Keratinocyte (primary cell): ENCODE data around the gene C2CD2L. TPM values are rescaled to one million over a fixed set of nuclear protein-coding genes. Genes with fewer than 3 reads are reported as not detected.

Experiments
- DNase-seq: peaks from one replicate; pipeline ENCODE4 v3.0.0-alpha.2; 2011; ENCODE audit warnings: low read depth, missing footprints, low spot score
- FAIRE-seq: peaks from 2 replicates; lab custom pipeline; 2011; peaks lifted over from hg19 to GRCh38; lab: Jason Lieb, UNC
- H2AFZ ChIP-seq: 2 replicates; pipeline ENCODE4 v1.6.0; 2012; ENCODE audit warnings: low read length, control low read depth, inconsistent platforms; ENCODE audit not compliant: control insufficient read depth
- H3K27ac ChIP-seq: 2 replicates; pipeline ENCODE4 v1.5.1; 2011; ENCODE audit warnings: low read length; ENCODE audit not compliant: control insufficient read depth, insufficient read depth
- H3K27me3 ChIP-seq: 3 replicates; pipeline ENCODE4 v1.6.0; 2011; ENCODE audit warnings: low read length; ENCODE audit not compliant: control insufficient read depth, insufficient read depth; ENCODE audit errors: extremely low read depth
- H3K36me3 ChIP-seq, 2 experiments: 2 replicates in 1 of 2; 3 replicates in 1 of 2; pipeline ENCODE4 v1.5.1; 2011; ENCODE audit warnings: low read length in 2 of 2, mild to moderate bottlenecking in 1 of 2; ENCODE audit not compliant: control insufficient read depth in 2 of 2, insufficient read depth in 2 of 2; ENCODE audit errors: extremely low read depth in 1 of 2
- H3K4me1 ChIP-seq: 3 replicates; pipeline ENCODE4 v1.5.1; 2011; ENCODE audit warnings: low read length; ENCODE audit not compliant: control insufficient read depth, insufficient read depth; ENCODE audit errors: extremely low read depth
- H3K4me2 ChIP-seq: 3 replicates; pipeline ENCODE4 v1.6.0; 2011; ENCODE audit warnings: low read depth, low read length; ENCODE audit not compliant: control insufficient read depth, insufficient read depth; ENCODE audit errors: extremely low read depth
- H3K4me3 ChIP-seq, 3 experiments: fragments of 200-600 bp in 1 of 3; sonication (generic) in 1 of 3; 2 replicates in 2 of 3; 3 replicates in 1 of 3; pipeline ENCODE4 v1.5.1; 2011 to 2016; ENCODE audit warnings: low read length in 3 of 3, mild to moderate bottlenecking in 3 of 3, control low read depth in 2 of 3, inconsistent platforms in 1 of 3, low read depth in 1 of 3, mixed read lengths in 1 of 3, mixed run types in 1 of 3, moderate library complexity in 1 of 3; ENCODE audit not compliant: control insufficient read depth in 2 of 3, insufficient read depth in 2 of 3; ENCODE audit errors: extremely low read depth in 1 of 3
- H3K79me2 ChIP-seq: 2 replicates; pipeline ENCODE4 v1.6.0; 2012; ENCODE audit warnings: low read length; ENCODE audit not compliant: control insufficient read depth, insufficient read depth
- H3K9ac ChIP-seq: 3 replicates; pipeline ENCODE4 v1.6.0; 2011; ENCODE audit warnings: low read length; ENCODE audit not compliant: control insufficient read depth, insufficient read depth; ENCODE audit errors: extremely low read depth
- H3K9me1 ChIP-seq: 3 replicates; pipeline ENCODE4 v1.6.0; 2011; ENCODE audit warnings: low read length; ENCODE audit not compliant: control insufficient read depth, insufficient read depth; ENCODE audit errors: extremely low read depth
- H3K9me3 ChIP-seq: 2 replicates; pipeline ENCODE4 v1.5.1; 2012; ENCODE audit warnings: low read depth, low read length; ENCODE audit not compliant: control insufficient read depth
- H4K20me1 ChIP-seq: 3 replicates; pipeline ENCODE4 v1.6.0; 2011; ENCODE audit warnings: low read length; ENCODE audit not compliant: control insufficient read depth, insufficient read depth; ENCODE audit errors: extremely low read depth
- CTCF ChIP-seq, 3 experiments: IDR thresholded peaks in 1 of 3; conservative IDR thresholded peaks in 1 of 3; optimal IDR thresholded peaks in 1 of 3; 2 replicates in 2 of 3; 3 replicates in 1 of 3; pipeline versions ENCODE3 to v1.5.1; 2011; ENCODE audit warnings: low read length in 3 of 3, mild to moderate bottlenecking in 3 of 3, moderate library complexity in 2 of 3, control low read depth in 1 of 3, inconsistent platforms in 1 of 3; ENCODE audit not compliant: insufficient read depth in 2 of 3; ENCODE audit errors: extremely low read depth in 1 of 3
- EZH2 ChIP-seq: IDR thresholded peaks from one replicate; pipeline ENCODE4 v1.6.1; 2012; ENCODE audit warnings: inconsistent platforms, mild to moderate bottlenecking, low read length, moderate library complexity
- dilution Hi-C: fragments of 300-500 bp; cut with MboI; formaldehyde crosslinking; loops from one replicate; pipeline ENCODE4 v1.7.0; 2020; ENCODE audit warnings: low sequenced_read_pairs; ENCODE audit not compliant: extremely low pct_ligation_motif_present
- polyA plus RNA-seq, 5 experiments: library from polyadenylated mRNA; depleted of rRNA in 3 of 5; stranded (reverse) in 3 of 5; stranded (forward) in 1 of 5; unstranded in 1 of 5; fragments of >200 nt; gene quantifications; 1 replicate in 1 of 5; 2 replicates in 3 of 5; 3 replicates in 1 of 5; pipeline versions ENCODE4 v1.2.1 to v1.2.3, GENCODE V29; 2011 to 2012; ENCODE audit warnings: missing spikeins in 2 of 5, low read depth in 1 of 5, low replicate concordance in 1 of 5

The C2CD2L gene
- polyA plus RNA-seq, 1 donor (not counting 4 experiments of a cell fraction or from before 2014, with no cell fraction given), result 2.9 TPM

GRCh38 chr11:119099711-119100110, 7.4 kb upstream of the C2CD2L start:
- H3K9me3 ChIP-seq, result no peaks in the 10 kb centered on the region
- no peak for FAIRE-seq
- TF ChIP-seq EZH2, result no peak
- TF ChIP-seq CTCF (optimal IDR thresholded peaks at IDR 0.05 in 1 of 3, IDR thresholded peaks at IDR 0.05 in 1 of 3, conservative IDR thresholded peaks at IDR 0.05 in 1 of 3; ENCODE audit: extremely low read depth in 1 of 3, insufficient read depth in 2 of 3, low read length in 3 of 3), result no peak
- H3K36me3 ChIP-seq, result peaks cover 12 to 22% of the 10 kb centered on the region in 2 experiments
- peaks cover 26% of the 10 kb centered on the region for H3K4me1 ChIP-seq
- no peak overlapping the region for H3K27ac ChIP-seq
- H3K4me2 ChIP-seq, result peak overlapping the region; percentile 97
- H3K27me3 ChIP-seq, result no peaks in the 10 kb centered on the region
- no peaks in the 10 kb centered on the region for H4K20me1 ChIP-seq
- H3K79me2 ChIP-seq, result peaks cover 26% of the 10 kb centered on the region
- no peak overlapping the region for H2AFZ ChIP-seq
- dilution Hi-C loops, result no loop called here
- no peak for DNase-seq
- H3K9ac ChIP-seq, result no peak overlapping the region
- no peaks in the 10 kb centered on the region for H3K9me1 ChIP-seq
- peak overlapping the region in 1 of 3 experiments; percentile 86 for H3K4me3 ChIP-seq

- no peaks in the 10 kb centered on the region for H3K9me1 ChIP-seq
- peaks cover 20% of the 10 kb centered on the region for H3K79me2 ChIP-seq
- DNase-seq, result no peak
- peak overlapping the region; percentile 99 for H3K27ac ChIP-seq
- peaks cover 26% of the 10 kb centered on the region for H3K4me1 ChIP-seq
- dilution Hi-C loops, result no loop called here
- no peaks in the 10 kb centered on the region for H3K9me3 ChIP-seq
- H3K4me3 ChIP-seq, result peak overlapping the region; percentile 82 to 86 (median 86)
- H3K4me2 ChIP-seq, result peak overlapping the region; percentile 97
- peaks cover 12 to 22% of the 10 kb centered on the region in 2 experiments for H3K36me3 ChIP-seq
- H3K9ac ChIP-seq, result peak overlapping the region; percentile 91
- TF ChIP-seq CTCF (optimal IDR thresholded peaks at IDR 0.05 in 1 of 3, IDR thresholded peaks at IDR 0.05 in 1 of 3, conservative IDR thresholded peaks at IDR 0.05 in 1 of 3; ENCODE audit: extremely low read depth in 1 of 3, insufficient read depth in 2 of 3, low read length in 3 of 3) (peak; percentile 44 to 61 (median 55)), EZH2 (no peak)
- peak overlapping the region; percentile 67 for H2AFZ ChIP-seq
- H3K27me3 ChIP-seq, result no peaks in the 10 kb centered on the region
- H4K20me1 ChIP-seq, result no peaks in the 10 kb centered on the region
- FAIRE-seq, result peak; percentile 36
Measured at GRCh38 chr11:119100246-119100970, 6.7 kb upstream of the C2CD2L start.
